GM20431 (cell line): ENCODE measurements around the gene THRB.

Experiments used
- in situ Hi-C: fragments of 300-500 bp; cut with MseI, MboI; formaldehyde crosslinking; loops from one replicate; pipeline ENCODE4 v1.15.0; 2020; ENCODE audit warnings: low sequenced_read_pairs; ENCODE audit not compliant: unreplicated experiment

Gene THRB

DNA sequence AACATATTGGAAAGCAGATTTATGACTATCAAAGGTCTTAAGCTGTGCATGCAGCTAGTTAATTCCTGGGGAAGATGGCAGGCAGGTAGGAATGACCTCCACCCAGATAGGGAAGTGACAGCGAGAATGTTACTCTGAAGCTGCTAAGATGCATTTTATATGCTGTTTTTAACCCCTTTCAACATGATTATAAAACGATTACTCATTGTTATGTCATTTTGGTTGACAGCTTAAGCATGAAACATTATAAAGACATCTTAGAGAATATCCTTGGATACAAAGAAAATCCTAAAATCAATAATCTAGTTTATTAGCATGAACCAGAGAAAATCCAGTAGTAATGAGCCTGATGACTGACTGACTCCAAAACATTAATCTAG is 329.1 kb downstream of the THRB start:
- in situ Hi-C loops: no loop called here

GRCh38 chr3:24164967-24165602 is 329.6 kb downstream of the THRB start:
- in situ Hi-C loops: no loop called here

GRCh38 chr3:24162929-24163328 is 331.7 kb downstream of the THRB start:
- in situ Hi-C loops: no loop called here

DNA sequence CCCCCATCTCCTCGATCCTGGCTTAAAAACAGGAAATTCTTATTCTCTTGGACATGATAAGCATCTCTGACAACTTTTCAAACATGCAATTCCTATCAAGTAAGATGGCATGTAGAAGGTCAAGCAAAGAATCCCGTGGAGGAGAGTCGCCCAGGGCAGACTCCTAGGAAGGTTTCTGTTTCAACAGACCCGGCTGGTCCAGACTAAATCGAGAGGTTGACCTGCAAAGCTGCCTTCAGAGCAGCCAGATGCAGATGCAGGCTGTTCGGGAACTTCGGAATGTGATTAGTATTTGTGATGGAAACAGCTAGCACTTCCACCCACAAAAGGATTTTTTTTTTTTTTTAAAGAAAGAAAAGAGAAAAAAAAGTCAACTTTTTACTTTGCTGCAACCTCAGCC is 332.8 kb downstream of the THRB start:
- in situ Hi-C loops: no loop called here

GRCh38 chr3:24160424-24161095 is 334.1 kb downstream of the THRB start:
- in situ Hi-C loops: no loop called here

DNA sequence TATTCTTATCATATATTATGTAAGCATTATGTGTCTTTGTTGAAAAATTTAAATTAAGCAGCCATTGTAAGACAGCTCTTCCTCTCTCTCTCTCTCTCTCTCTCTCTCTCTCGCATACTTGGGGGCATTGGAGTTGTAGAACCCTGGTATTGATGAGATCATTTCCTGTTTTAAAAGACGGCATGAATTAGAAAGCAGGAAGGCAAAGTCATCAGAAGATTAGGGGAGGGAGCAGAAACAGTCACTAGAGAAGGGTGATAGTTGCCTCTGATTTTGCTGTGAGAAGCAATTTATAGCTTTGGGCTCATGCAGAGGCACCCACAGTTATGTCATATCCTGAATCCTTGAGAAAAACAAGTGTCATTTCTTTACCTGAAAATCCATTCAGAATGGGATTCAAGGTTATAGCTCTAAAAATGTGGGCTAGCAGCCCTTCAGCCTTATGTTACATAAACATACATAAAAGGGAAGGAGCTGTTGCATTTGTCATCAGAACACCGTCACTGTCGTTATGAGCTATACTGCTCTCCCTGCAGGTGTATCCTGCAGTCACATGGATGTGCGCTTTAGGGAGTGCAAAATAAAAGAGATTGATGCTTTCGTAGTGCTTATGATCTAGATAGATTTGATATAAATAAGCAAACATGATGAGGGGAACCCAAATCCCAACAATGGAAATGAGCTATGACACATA is 335.7 kb downstream of the THRB start:
- in situ Hi-C loops: no loop called here

- in situ Hi-C loops: no loop called here
Measured at GRCh38 chr3:24157106-24157505, 337.5 kb downstream of the THRB start.

DNA sequence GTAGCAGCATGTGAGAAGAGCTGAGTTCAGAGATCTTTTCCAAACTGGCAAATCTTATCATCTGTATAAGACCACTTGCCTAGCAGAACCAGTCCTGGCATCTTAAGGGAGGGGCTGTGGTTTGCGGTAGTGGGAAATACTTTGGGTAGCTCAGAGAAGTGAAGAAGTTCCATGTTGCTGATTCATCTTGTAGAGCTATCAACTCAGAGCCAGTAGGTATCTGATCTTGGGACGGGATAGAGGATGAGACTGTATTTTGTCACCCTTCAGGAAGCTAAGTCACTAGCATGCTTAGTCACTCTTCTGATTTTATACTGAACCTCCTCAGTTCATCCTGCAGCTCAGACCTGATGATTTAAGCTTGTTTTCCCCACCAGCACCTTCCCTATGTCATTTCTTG is 338.2 kb downstream of the THRB start:
- in situ Hi-C loops: no loop called here

- in situ Hi-C loops: no loop called here
Measured at GRCh38 chr3:24155276-24155675, 339.4 kb downstream of the THRB start.

DNA sequence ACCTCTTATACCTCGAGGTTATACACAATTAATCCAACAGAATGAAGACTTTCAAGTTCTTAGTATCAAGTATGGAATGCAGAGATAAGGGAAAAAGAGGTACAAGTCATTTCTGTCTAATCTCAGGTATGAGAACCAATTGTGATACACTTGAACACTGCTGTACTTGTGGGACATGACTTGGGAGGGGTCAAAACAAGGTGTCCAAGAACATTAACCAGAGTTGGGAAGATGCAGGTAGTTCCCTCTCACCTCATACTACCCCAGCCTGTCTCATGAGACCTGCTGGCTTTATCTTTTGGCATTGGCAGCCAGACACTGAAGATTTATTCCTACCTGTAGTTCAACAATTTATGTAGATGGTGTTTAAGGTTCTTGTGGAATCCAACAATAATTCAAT is 339.9 kb downstream of the THRB start:
- in situ Hi-C loops: no loop called here

- in situ Hi-C loops: no loop called here
Measured at GRCh38 chr3:24154013-24154695, 340.5 kb downstream of the THRB start.

DNA sequence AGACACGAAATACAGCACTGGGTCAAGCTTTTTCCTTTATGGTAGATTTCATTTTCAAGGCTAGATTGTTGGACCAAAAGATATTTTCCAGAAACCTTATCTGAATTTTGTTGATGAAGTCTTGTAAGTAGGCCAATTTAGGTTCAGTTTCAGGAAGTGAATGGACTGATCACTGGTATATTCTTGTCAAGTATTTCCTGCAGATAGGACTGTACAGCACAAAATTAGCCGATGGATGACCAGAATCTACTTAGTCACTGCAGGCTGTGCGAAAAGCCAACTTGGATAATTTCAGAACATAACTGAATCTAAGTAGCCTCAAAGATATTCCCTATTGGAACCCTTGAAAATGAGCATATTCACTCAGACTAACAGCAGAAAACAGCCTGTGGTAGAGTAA is 343.1 kb downstream of the THRB start:
- in situ Hi-C loops: no loop called here

DNA sequence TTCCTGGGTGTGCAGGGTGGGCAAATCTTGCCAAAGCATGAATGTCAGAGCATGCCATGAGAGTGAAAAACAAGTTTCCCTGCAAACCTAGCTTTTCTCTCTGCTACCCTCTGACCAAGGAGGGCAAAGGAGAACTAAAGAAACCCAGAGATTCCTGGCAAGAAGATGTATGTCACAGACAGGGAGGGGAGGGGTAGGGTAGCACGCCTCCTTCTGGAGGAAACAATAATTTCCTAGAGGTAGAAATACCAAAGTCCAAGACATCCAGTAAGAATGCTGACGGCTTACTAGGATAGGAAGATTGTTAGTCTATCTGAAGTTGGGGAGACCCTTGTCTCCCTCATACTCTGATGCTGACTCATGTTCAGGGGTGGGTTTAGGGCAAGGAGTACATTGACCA is 345.6 kb downstream of the THRB start:
- in situ Hi-C loops: no loop called here

- in situ Hi-C loops: no loop called here
Measured at GRCh38 chr3:24145981-24146822, 348.4 kb downstream of the THRB start.

GRCh38 chr3:24145481-24145880 is 349.2 kb downstream of the THRB start:
- in situ Hi-C loops: no loop called here

DNA sequence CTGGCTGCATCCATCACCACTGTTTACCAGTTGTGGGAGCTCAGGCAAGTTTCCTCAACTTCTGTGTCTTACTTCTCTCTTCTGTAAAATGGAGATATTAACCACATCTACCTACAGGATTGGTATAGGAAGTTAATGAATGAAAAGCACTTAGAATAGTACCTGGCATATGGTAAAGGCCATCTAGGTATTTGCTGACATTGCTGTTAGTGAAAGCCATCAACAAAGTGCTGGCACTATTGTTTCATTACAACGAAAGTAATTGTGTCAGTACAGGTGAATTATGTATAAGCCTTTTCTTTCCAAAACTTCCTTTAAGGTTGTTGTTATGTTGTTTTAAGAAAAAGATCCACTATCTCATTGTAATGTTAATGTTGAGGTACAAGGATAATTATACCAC is 352.5 kb downstream of the THRB start:
- in situ Hi-C loops: no loop called here

GRCh38 chr3:24141548-24141947 is 353.1 kb downstream of the THRB start:
- in situ Hi-C loops: no loop called here

- in situ Hi-C loops: no loop called here
Measured at GRCh38 chr3:24139463-24140412, 354.9 kb downstream of the THRB start.

- in situ Hi-C loops: no loop called here
Measured at GRCh38 chr3:24138876-24139256, 355.8 kb downstream of the THRB start.
